GM12878 (cell line): ENCODE results near the gene ZNF668. TPM values are rescaled to one million over a fixed set of nuclear protein-coding genes. Genes with fewer than 3 reads are reported as not detected.

Experiments
- BHLHE40 ChIP-seq, 2 experiments: fragments of 450-650 bp in 1 of 2; IDR thresholded peaks; 2 replicates each; pipeline ENCODE4 v1.6.1; 2011 to 2017; ENCODE audit warnings: low read depth in 2 of 2, borderline replicate concordance in 1 of 2, improper control_type of control experiment in 1 of 2, low read length in 1 of 2, mild to moderate bottlenecking in 1 of 2
- EP300 ChIP-seq, 2 experiments: fragments of 150-350 bp in 1 of 2; IDR thresholded peaks; 2 replicates each; pipeline ENCODE4 v1.6.1; 2011 to 2012; ENCODE audit warnings: low read depth in 2 of 2, low read length in 2 of 2, borderline replicate concordance in 1 of 2, improper control_type of control experiment in 1 of 2, inconsistent platforms in 1 of 2; ENCODE audit not compliant: control insufficient read depth in 1 of 2
- ESRRA ChIP-seq: IDR thresholded peaks from 2 replicates; pipeline ENCODE4 v1.6.1; 2012; ENCODE audit warnings: mild to moderate bottlenecking, low read length, improper control_type of control experiment
- FOXM1 ChIP-seq: IDR thresholded peaks from 2 replicates; pipeline ENCODE4 v1.6.1; 2012; ENCODE audit warnings: low read depth, mild to moderate bottlenecking, inconsistent platforms, low read length, moderate library complexity
- IRF4 ChIP-seq: IDR thresholded peaks from 2 replicates; pipeline ENCODE4 v1.6.1; 2011; ENCODE audit warnings: low read depth, low read length
- KLF5 ChIP-seq: fragments of 450-650 bp; IDR thresholded peaks from 2 replicates; pipeline ENCODE4 v1.6.1; 2014; ENCODE audit warnings: mild to moderate bottlenecking; ENCODE audit not compliant: partially characterized antibody
- MEF2A ChIP-seq: IDR thresholded peaks from 2 replicates; pipeline ENCODE4 v1.6.1; 2011; ENCODE audit warnings: low read depth, mild to moderate bottlenecking, low read length, moderate library complexity; ENCODE audit not compliant: insufficient read depth
- RB1 ChIP-seq: fragments of 450-650 bp; formaldehyde crosslinking; IDR thresholded peaks from 2 replicates; pipeline ENCODE4 v1.6.1; 2017; ENCODE audit warnings: mild to moderate bottlenecking, borderline replicate concordance
- SIN3A ChIP-seq: IDR thresholded peaks from 2 replicates; pipeline ENCODE4 v1.6.1; 2012; ENCODE audit warnings: low read depth, low read length, improper control_type of control experiment
- STAT1 ChIP-seq: fragments of 450-650 bp; conservative IDR thresholded peaks from 2 replicates; pipeline ENCODE4 v1.6.1; 2014; ENCODE audit warnings: antibody characterized with exemption, mild to moderate bottlenecking
- TARDBP ChIP-seq: IDR thresholded peaks from 2 replicates; pipeline ENCODE4 v1.6.1; 2016; ENCODE audit warnings: borderline replicate concordance
- TBL1XR1 ChIP-seq: IDR thresholded peaks from 2 replicates; pipeline ENCODE4 v1.6.1; 2012; ENCODE audit warnings: low read depth, low read length, improper control_type of control experiment
- TCF3 ChIP-seq: IDR thresholded peaks from 2 replicates; pipeline ENCODE4 v1.6.1; 2012; ENCODE audit warnings: low read depth, mild to moderate bottlenecking, low read length, borderline replicate concordance; ENCODE audit not compliant: insufficient read depth
- YBX1 ChIP-seq: fragments of 450-650 bp; IDR thresholded peaks from 2 replicates; pipeline ENCODE4 v1.6.1; 2016; ENCODE audit warnings: antibody characterized with exemption
- polyA plus RNA-seq, 11 experiments: library from polyadenylated mRNA; depleted of rRNA in 4 of 11; unstranded in 6 of 11; stranded (reverse) in 5 of 11; fragments of >200 nt; fragmentation: Nextera tagmentation in 4 of 11; fragmentation: Illumina TruSeq in 1 of 11; extraction: Ambion mirVana in 4 of 11; extraction: Trizol in 1 of 11; gene quantifications; 1 replicate in 1 of 11; 2 replicates in 10 of 11; pipeline versions ENCODE4 v1.2.1 to v1.2.3, GENCODE V29; 2011 to 2016; ENCODE audit warnings: inconsistent platforms in 2 of 11, missing spikeins in 2 of 11, low read depth in 1 of 11
- total RNA-seq, 4 experiments: library from RNA; depleted of rRNA in 3 of 4; stranded (reverse); fragments of >200 nt in 3 of 4; fragmentation: Illumina TruSeq in 1 of 4; extraction: Trizol in 1 of 4; gene quantifications; 2 replicates each; pipeline versions ENCODE4 v1.2.1 to v1.2.3, GENCODE V29; 2013 to 2021
- TF ChIP-seq, protein P1 (sequence below): fragments of 450-650 bp; IDR thresholded peaks from 2 replicates; pipeline ENCODE4 v1.6.1; 2017; ENCODE audit warnings: antibody characterized with exemption, mild to moderate bottlenecking, moderate library complexity
- TF ChIP-seq, protein P2 (sequence below): fragments of 450-650 bp; IDR thresholded peaks from 2 replicates; pipeline ENCODE4 v1.6.1; 2016; ENCODE audit warnings: mild to moderate bottlenecking
- TF ChIP-seq, protein P3 (sequence below): fragments of 450-650 bp; IDR thresholded peaks from 2 replicates; pipeline ENCODE4 v1.6.1; 2017; ENCODE audit warnings: low read depth, mild to moderate bottlenecking, moderate library complexity
- TF ChIP-seq, protein P4 (sequence below): fragments of 150-350 bp; IDR thresholded peaks from 2 replicates; pipeline ENCODE4 v1.6.1; 2016; ENCODE audit warnings: low read depth, low read length

ZNF668 gene
- total and polyA plus RNA-seq, 10 of the 15 experiments (the other 5 are each of a cell fraction or from before 2014, with no cell fraction given) = 0.05 to 20.7 (median 10.0) TPM; not detected in 1

DNA sequence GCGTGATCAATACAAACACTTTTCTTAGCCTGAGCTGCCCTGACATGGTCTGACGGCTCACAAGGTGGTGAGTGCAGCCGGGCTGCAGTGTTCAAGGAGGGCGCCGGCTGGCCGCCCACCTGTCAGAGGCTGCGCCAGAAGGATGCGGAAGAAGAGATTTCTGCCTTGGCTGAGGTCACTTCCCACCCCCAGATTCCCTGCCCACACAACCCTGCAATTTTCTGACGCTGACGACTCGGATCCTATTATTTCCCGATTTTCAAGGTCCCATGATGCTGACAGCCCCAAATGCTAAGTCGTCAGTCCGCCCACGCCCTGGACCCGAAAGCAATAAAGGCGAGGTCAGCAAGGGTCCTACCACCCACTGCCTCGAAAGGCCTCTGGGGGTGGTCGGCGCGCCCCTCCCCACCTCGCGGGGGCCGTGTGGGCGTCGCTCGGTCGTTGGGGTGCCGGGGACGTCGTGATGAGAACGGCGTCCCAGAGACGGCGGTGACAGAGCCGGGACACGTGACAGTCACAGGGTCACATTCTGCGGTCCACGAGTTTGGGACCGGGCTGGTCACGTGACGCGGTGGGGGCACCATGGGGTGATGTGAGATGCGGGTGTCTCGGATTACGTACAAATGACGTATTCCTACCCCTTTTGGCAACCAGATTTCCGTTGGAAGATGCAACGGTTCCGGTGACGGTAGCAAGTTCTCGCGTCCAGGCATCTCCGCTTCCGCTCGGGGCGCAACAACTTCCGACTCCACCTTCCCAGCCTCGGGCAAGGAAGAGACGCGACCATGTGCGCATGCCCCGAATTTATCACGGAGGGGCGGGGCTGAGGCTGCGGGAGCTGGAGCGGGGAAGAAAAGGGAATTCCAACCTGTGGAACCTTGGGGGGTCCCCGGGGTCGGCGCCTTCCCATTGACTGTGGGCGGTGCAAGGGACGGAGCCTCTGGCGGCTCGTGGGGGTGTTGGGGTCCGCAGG is 41.0 kb downstream of the ZNF668 start, which contains the start of gene STX4 (continued):
- TF ChIP-seq, protein P1, sequence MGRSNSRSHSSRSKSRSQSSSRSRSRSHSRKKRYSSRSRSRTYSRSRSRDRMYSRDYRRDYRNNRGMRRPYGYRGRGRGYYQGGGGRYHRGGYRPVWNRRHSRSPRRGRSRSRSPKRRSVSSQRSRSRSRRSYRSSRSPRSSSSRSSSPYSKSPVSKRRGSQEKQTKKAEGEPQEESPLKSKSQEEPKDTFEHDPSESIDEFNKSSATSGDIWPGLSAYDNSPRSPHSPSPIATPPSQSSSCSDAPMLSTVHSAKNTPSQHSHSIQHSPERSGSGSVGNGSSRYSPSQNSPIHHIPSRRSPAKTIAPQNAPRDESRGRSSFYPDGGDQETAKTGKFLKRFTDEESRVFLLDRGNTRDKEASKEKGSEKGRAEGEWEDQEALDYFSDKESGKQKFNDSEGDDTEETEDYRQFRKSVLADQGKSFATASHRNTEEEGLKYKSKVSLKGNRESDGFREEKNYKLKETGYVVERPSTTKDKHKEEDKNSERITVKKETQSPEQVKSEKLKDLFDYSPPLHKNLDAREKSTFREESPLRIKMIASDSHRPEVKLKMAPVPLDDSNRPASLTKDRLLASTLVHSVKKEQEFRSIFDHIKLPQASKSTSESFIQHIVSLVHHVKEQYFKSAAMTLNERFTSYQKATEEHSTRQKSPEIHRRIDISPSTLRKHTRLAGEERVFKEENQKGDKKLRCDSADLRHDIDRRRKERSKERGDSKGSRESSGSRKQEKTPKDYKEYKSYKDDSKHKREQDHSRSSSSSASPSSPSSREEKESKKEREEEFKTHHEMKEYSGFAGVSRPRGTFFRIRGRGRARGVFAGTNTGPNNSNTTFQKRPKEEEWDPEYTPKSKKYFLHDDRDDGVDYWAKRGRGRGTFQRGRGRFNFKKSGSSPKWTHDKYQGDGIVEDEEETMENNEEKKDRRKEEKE = no peak
- TF ChIP-seq, protein P2, sequence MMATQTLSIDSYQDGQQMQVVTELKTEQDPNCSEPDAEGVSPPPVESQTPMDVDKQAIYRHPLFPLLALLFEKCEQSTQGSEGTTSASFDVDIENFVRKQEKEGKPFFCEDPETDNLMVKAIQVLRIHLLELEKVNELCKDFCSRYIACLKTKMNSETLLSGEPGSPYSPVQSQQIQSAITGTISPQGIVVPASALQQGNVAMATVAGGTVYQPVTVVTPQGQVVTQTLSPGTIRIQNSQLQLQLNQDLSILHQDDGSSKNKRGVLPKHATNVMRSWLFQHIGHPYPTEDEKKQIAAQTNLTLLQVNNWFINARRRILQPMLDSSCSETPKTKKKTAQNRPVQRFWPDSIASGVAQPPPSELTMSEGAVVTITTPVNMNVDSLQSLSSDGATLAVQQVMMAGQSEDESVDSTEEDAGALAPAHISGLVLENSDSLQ = peak; percentile 59
- TF ChIP-seq MEF2A (peak; percentile 62; the same call in 1 of the 2 replicates), RB1 (peak; percentile 93), TARDBP (peak; percentile 64; the same call in 1 of the 2 replicates), EP300 (IDR thresholded peaks at IDR 0.05; ENCODE audit: borderline replicate concordance in 1 of 2, control insufficient read depth in 1 of 2, low read depth in 2 of 2, low read length in 2 of 2) (peak; percentile 56 to 79), ESRRA (peak; percentile 69; the same call in 1 of the 2 replicates), FOXM1 (no peak), SIN3A (peak; percentile 85), IRF4 (no peak; the same call in 1 of the 2 replicates), TCF3 (peak; percentile 68; the same call in 1 of the 2 replicates), YBX1 (no peak), KLF5 (peak; percentile 69), STAT1 (no peak; the same call in 1 of the 2 replicates), TBL1XR1 (no peak), BHLHE40 (IDR thresholded peaks at IDR 0.05; ENCODE audit: borderline replicate concordance in 1 of 2, low read depth in 2 of 2, low read length in 1 of 2) (peak; percentile 98 to 99)
- TF ChIP-seq, protein P3, sequence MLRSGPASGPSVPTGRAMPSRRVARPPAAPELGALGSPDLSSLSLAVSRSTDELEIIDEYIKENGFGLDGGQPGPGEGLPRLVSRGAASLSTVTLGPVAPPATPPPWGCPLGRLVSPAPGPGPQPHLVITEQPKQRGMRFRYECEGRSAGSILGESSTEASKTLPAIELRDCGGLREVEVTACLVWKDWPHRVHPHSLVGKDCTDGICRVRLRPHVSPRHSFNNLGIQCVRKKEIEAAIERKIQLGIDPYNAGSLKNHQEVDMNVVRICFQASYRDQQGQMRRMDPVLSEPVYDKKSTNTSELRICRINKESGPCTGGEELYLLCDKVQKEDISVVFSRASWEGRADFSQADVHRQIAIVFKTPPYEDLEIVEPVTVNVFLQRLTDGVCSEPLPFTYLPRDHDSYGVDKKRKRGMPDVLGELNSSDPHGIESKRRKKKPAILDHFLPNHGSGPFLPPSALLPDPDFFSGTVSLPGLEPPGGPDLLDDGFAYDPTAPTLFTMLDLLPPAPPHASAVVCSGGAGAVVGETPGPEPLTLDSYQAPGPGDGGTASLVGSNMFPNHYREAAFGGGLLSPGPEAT = peak; percentile 75
- TF ChIP-seq, protein P4, sequence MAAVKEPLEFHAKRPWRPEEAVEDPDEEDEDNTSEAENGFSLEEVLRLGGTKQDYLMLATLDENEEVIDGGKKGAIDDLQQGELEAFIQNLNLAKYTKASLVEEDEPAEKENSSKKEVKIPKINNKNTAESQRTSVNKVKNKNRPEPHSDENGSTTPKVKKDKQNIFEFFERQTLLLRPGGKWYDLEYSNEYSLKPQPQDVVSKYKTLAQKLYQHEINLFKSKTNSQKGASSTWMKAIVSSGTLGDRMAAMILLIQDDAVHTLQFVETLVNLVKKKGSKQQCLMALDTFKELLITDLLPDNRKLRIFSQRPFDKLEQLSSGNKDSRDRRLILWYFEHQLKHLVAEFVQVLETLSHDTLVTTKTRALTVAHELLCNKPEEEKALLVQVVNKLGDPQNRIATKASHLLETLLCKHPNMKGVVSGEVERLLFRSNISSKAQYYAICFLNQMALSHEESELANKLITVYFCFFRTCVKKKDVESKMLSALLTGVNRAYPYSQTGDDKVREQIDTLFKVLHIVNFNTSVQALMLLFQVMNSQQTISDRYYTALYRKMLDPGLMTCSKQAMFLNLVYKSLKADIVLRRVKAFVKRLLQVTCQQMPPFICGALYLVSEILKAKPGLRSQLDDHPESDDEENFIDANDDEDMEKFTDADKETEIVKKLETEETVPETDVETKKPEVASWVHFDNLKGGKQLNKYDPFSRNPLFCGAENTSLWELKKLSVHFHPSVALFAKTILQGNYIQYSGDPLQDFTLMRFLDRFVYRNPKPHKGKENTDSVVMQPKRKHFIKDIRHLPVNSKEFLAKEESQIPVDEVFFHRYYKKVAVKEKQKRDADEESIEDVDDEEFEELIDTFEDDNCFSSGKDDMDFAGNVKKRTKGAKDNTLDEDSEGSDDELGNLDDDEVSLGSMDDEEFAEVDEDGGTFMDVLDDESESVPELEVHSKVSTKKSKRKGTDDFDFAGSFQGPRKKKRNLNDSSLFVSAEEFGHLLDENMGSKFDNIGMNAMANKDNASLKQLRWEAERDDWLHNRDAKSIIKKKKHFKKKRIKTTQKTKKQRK = no peak
